Measurements from ENCODE around the gene ZNF106.

- TF ChIP-seq MYC (IDR thresholded peaks at IDR 0.05; ENCODE audit: low read depth, low read length), result no peak
- no peak for TF ChIP-seq CTCF (IDR thresholded peaks at IDR 0.05; ENCODE audit: low read depth, low read length)
Observed at GRCh38 chr15:42508263-42508690, 17.3 kb upstream of the ZNF106 start.

All from NB4 (cell line).